HEK293 (cell line): ENCODE data around the gene NXN.
A peak's percentile ranks its signal among the peaks of the same experiment; 100 is the strongest.

Source experiments
- BCL11B ChIP-seq: fragments of 450-650 bp; formaldehyde crosslinking; IDR thresholded peaks from 2 replicates; pipeline ENCODE4 v1.5.1; 2016; ENCODE audit warnings: low read depth, missing biosample characterization, missing genetic modification characterization
- GLIS1 ChIP-seq: fragments of 450-650 bp; formaldehyde crosslinking; IDR thresholded peaks from 2 replicates; pipeline ENCODE4 v1.5.1; 2016; ENCODE audit warnings: missing biosample characterization, missing genetic modification characterization
- HOXA7 ChIP-seq: sonication (generic); formaldehyde crosslinking; IDR thresholded peaks from 2 replicates; pipeline ENCODE4 v1.8.1; 2022; ENCODE audit warnings: missing genetic modification reagents, borderline replicate concordance
- IKZF3 ChIP-seq: fragments of 450-650 bp; IDR thresholded peaks from 2 replicates; pipeline ENCODE4 v1.5.0; 2018; ENCODE audit warnings: missing biosample characterization, mild to moderate bottlenecking, missing genetic modification characterization, moderate library complexity
- KLF16 ChIP-seq: fragments of 450-650 bp; formaldehyde crosslinking; IDR thresholded peaks from 2 replicates; pipeline ENCODE4 v1.5.1; 2017; ENCODE audit warnings: missing biosample characterization, missing genetic modification characterization
- KLF8 ChIP-seq: fragments of 450-650 bp; formaldehyde crosslinking; IDR thresholded peaks from 2 replicates; pipeline ENCODE4 v1.5.1; 2016; ENCODE audit warnings: missing biosample characterization, missing genetic modification characterization
- MEIS1 ChIP-seq: sonication (generic); formaldehyde crosslinking; IDR thresholded peaks from 2 replicates; pipeline ENCODE4 v1.8.1; 2022; ENCODE audit warnings: missing genetic modification reagents, mild to moderate bottlenecking, borderline replicate concordance
- MYNN ChIP-seq: fragments of 450-650 bp; formaldehyde crosslinking; IDR thresholded peaks from 2 replicates; pipeline ENCODE4 v1.5.1; 2016; ENCODE audit warnings: missing biosample characterization, missing genetic modification characterization, borderline replicate concordance
- PATZ1 ChIP-seq: fragments of 450-650 bp; formaldehyde crosslinking; IDR thresholded peaks from 2 replicates; pipeline ENCODE4 v1.5.1; 2016; ENCODE audit warnings: missing biosample characterization, missing genetic modification characterization
- SP7 ChIP-seq: fragments of 450-650 bp; formaldehyde crosslinking; IDR thresholded peaks from 2 replicates; pipeline ENCODE4 v1.5.1; 2016; ENCODE audit warnings: missing biosample characterization, missing genetic modification characterization
- TRIM28 ChIP-seq: IDR thresholded peaks from 2 replicates; pipeline ENCODE4 v1.6.1; 2011; ENCODE audit warnings: low read length, control low read depth, borderline replicate concordance
- TSHZ1 ChIP-seq: fragments of 450-650 bp; formaldehyde crosslinking; IDR thresholded peaks from 2 replicates; pipeline ENCODE4 v1.5.1; 2016; ENCODE audit warnings: missing biosample characterization, missing genetic modification characterization, borderline replicate concordance
- YY2 ChIP-seq: fragments of 450-650 bp; formaldehyde crosslinking; IDR thresholded peaks from 2 replicates; pipeline ENCODE4 v1.5.1; 2016; ENCODE audit warnings: missing biosample characterization, missing genetic modification characterization
- ZBTB7A ChIP-seq: fragments of 450-650 bp; formaldehyde crosslinking; IDR thresholded peaks from 2 replicates; pipeline ENCODE4 v1.5.1; 2016; ENCODE audit warnings: low read depth, missing biosample characterization, missing genetic modification characterization
- ZFP69B ChIP-seq: fragments of 450-650 bp; formaldehyde crosslinking; IDR thresholded peaks from 2 replicates; pipeline ENCODE4 v1.5.1; 2016; ENCODE audit warnings: missing biosample characterization, missing genetic modification characterization
- ZNF132 ChIP-seq: fragments of 450-650 bp; formaldehyde crosslinking; IDR thresholded peaks from 2 replicates; pipeline ENCODE4 v1.5.1; 2017; ENCODE audit warnings: missing biosample characterization, missing genetic modification characterization, borderline replicate concordance
- ZNF324 ChIP-seq: fragments of 450-650 bp; formaldehyde crosslinking; IDR thresholded peaks from 2 replicates; pipeline ENCODE4 v1.5.1; 2016; ENCODE audit warnings: missing biosample characterization, missing genetic modification characterization
- ZNF335 ChIP-seq: fragments of 450-650 bp; formaldehyde crosslinking; conservative IDR thresholded peaks from 2 replicates; pipeline ENCODE4 v1.5.1; 2016; ENCODE audit warnings: missing biosample characterization, missing genetic modification characterization
- ZNF394 ChIP-seq: fragments of 450-650 bp; formaldehyde crosslinking; IDR thresholded peaks from 2 replicates; pipeline ENCODE4 v1.5.1; 2016; ENCODE audit warnings: missing biosample characterization, missing genetic modification characterization, mild to moderate bottlenecking, moderate library complexity, borderline replicate concordance
- ZNF48 ChIP-seq: fragments of 450-650 bp; formaldehyde crosslinking; IDR thresholded peaks from 2 replicates; pipeline ENCODE4 v1.5.1; 2016; ENCODE audit warnings: missing biosample characterization, missing genetic modification characterization
- ZNF514 ChIP-seq: fragments of 450-650 bp; formaldehyde crosslinking; IDR thresholded peaks from 2 replicates; pipeline ENCODE4 v1.5.1; 2016; ENCODE audit warnings: missing biosample characterization, missing genetic modification characterization
- ZNF549 ChIP-seq: fragments of 450-650 bp; IDR thresholded peaks from 2 replicates; pipeline ENCODE4 v1.5.1; 2018; ENCODE audit warnings: missing biosample characterization, missing genetic modification characterization, mild to moderate bottlenecking, inconsistent platforms, moderate library complexity
- ZNF585B ChIP-seq: fragments of 450-650 bp; formaldehyde crosslinking; IDR thresholded peaks from 2 replicates; pipeline ENCODE4 v1.5.1; 2016; ENCODE audit warnings: missing biosample characterization, missing genetic modification characterization
- TF ChIP-seq, protein P1 (sequence below): fragments of 450-650 bp; formaldehyde crosslinking; IDR thresholded peaks from 2 replicates; pipeline ENCODE4 v1.5.1; 2016; ENCODE audit warnings: missing biosample characterization, missing genetic modification characterization
- TF ChIP-seq, protein P2 (sequence below): fragments of 450-650 bp; formaldehyde crosslinking; IDR thresholded peaks from 2 replicates; pipeline ENCODE4 v1.5.1; 2016; ENCODE audit warnings: missing biosample characterization, missing genetic modification characterization
- TF ChIP-seq, protein P3 (sequence below): IDR thresholded peaks from 2 replicates; pipeline ENCODE4 v1.6.1; 2011; ENCODE audit warnings: mild to moderate bottlenecking, low read depth, low read length, borderline replicate concordance

NXN gene

DNA sequence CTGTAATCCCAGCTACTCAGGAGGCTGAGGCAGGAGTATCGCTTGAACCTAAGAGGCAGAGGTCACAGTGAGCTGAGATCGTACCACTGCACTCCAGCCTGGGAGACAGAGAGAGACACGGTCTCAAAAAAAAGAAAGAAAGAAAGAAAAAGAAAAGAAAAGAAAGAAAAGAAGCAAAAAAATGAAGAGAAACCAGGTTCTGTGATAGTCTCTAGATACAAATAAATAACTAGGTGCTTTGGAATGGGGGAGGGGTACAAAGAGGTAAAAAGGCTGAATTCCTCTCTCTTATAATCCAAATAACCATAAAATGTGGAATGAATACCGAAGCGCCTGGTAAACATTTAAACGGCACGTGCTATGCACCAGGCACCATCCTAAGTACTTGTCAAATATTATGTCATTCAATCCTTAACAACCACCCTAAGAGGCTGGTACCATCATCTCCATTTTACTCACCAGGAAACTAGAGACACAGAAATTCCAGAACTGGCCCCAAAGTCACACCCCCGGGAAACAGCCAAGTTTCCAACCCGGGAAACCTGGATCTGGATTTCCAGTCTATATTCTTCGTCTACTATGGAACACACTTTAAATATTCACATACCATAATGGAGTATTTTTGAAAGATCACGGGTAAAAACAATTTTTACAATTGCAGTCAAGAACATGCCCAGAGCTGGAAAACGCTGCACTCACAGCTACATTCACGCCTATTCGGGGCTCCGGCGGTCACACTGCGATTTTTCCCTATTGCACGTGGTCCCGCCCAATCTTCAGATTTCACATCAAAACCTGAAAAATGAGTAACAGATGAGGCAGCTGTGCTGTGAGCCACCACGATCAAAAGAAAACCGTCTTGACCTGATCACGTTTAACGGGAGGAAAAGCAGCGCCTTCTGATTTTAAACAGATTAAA, 10.5 kb downstream of the NXN start (continued):
- TF ChIP-seq IKZF3 (peak; percentile 54; the same call in 1 of the 2 replicates), KLF8 (tag by site-specific recombination) (no peak), ZNF48 (tag by site-specific recombination) (no peak), ZNF514 (tag by site-specific recombination) (no peak), PATZ1 (tag by site-specific recombination) (peak; percentile 40; the same call in 1 of the 2 replicates), YY2 (no peak), MEIS1 (no peak), BCL11B (no peak), ZBTB7A (no peak), ZNF394 (no peak), TRIM28 (no peak), GLIS1 (no peak), ZNF335 (tag by site-specific recombination) (no peak; the same call in 1 of the 2 replicates), SP7 (tag by site-specific recombination) (peak; percentile 77), ZNF585B (tag by site-specific recombination) (no peak), ZNF324 (tag by site-specific recombination) (no peak), ZFP69B (no peak), HOXA7 (no peak), KLF16 (peak; percentile 52), TSHZ1 (tag by site-specific recombination) (no peak), MYNN (tag by site-specific recombination) (no peak), ZNF549 (tag by site-specific recombination) (no peak), ZNF132 (tag by site-specific recombination) (no peak)
- TF ChIP-seq, protein P1, sequence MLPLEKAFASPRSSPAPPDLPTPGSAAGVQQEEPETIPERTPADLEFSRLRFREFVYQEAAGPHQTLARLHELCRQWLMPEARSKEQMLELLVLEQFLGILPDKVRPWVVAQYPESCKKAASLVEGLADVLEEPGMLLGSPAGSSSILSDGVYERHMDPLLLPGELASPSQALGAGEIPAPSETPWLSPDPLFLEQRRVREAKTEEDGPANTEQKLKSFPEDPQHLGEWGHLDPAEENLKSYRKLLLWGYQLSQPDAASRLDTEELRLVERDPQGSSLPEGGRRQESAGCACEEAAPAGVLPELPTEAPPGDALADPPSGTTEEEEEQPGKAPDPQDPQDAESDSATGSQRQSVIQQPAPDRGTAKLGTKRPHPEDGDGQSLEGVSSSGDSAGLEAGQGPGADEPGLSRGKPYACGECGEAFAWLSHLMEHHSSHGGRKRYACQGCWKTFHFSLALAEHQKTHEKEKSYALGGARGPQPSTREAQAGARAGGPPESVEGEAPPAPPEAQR (tag by site-specific recombination): no peak
- TF ChIP-seq, protein P2, sequence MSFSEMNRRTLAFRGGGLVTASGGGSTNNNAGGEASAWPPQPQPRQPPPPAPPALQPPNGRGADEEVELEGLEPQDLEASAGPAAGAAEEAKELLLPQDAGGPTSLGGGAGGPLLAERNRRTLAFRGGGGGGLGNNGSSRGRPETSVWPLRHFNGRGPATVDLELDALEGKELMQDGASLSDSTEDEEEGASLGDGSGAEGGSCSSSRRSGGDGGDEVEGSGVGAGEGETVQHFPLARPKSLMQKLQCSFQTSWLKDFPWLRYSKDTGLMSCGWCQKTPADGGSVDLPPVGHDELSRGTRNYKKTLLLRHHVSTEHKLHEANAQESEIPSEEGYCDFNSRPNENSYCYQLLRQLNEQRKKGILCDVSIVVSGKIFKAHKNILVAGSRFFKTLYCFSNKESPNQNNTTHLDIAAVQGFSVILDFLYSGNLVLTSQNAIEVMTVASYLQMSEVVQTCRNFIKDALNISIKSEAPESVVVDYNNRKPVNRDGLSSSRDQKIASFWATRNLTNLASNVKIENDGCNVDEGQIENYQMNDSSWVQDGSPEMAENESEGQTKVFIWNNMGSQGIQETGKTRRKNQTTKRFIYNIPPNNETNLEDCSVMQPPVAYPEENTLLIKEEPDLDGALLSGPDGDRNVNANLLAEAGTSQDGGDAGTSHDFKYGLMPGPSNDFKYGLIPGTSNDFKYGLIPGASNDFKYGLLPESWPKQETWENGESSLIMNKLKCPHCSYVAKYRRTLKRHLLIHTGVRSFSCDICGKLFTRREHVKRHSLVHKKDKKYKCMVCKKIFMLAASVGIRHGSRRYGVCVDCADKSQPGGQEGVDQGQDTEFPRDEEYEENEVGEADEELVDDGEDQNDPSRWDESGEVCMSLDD: no peak
- TF ChIP-seq, protein P3, sequence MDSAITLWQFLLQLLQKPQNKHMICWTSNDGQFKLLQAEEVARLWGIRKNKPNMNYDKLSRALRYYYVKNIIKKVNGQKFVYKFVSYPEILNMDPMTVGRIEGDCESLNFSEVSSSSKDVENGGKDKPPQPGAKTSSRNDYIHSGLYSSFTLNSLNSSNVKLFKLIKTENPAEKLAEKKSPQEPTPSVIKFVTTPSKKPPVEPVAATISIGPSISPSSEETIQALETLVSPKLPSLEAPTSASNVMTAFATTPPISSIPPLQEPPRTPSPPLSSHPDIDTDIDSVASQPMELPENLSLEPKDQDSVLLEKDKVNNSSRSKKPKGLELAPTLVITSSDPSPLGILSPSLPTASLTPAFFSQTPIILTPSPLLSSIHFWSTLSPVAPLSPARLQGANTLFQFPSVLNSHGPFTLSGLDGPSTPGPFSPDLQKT: no peak
